Progenitor cell of endocrine pancreas (in vitro differentiated cells): ENCODE results near the gene PRSS33. TPM values are rescaled to one million over a fixed set of nuclear protein-coding genes. Genes with fewer than 3 reads are reported as not detected.

Experiments used
- DNase-seq: peaks from one replicate; pipeline ENCODE4 v3.0.0; 2021; ENCODE audit warnings: low spot score; ENCODE audit not compliant: unreplicated experiment
- H3K27ac Mint-ChIP-seq: 2 replicates; pipeline ENCODE4 v1.8.0; 2021; ENCODE audit warnings: mild to moderate bottlenecking, moderate library complexity, mixed read lengths
- H3K27me3 Mint-ChIP-seq: 2 replicates; pipeline ENCODE4 v1.8.0; 2021; ENCODE audit warnings: mixed read lengths
- H3K36me3 Mint-ChIP-seq: 2 replicates; pipeline ENCODE4 v1.8.0; 2022; ENCODE audit warnings: mixed read lengths; ENCODE audit not compliant: insufficient read depth
- H3K4me1 Mint-ChIP-seq: 2 replicates; pipeline ENCODE4 v1.8.0; 2021; ENCODE audit warnings: low read depth, mixed read lengths
- H3K4me3 Mint-ChIP-seq: 2 replicates; pipeline ENCODE4 v1.8.0; 2021; ENCODE audit warnings: low read depth, mild to moderate bottlenecking, moderate library complexity, mixed read lengths
- H3K9me3 Mint-ChIP-seq: 2 replicates; pipeline ENCODE4 v1.8.0; 2021; ENCODE audit warnings: low read depth, mixed read lengths
- CTCF ChIP-seq: fragments of 200-600 bp; sonication (generic); IDR thresholded peaks from one replicate; pipeline ENCODE4 v1.5.0; 2021; ENCODE audit warnings: antibody characterized with exemption, mild to moderate bottlenecking; ENCODE audit not compliant: unreplicated experiment
- total RNA-seq: library from RNA; stranded (reverse); gene quantifications from 2 replicates; pipeline ENCODE4 v1.2.1, GENCODE V29; 2021

Gene PRSS33
- total RNA-seq, 1 donor from 2014 or later, result 0.31 TPM

GRCh38 chr16:2734844-2735515 lies 52.4 kb downstream of the PRSS33 start:
- no peak overlapping the region for H3K4me3 Mint-ChIP-seq
- no peak for DNase-seq
- H3K9me3 Mint-ChIP-seq, result no peaks in the 10 kb centered on the region
- TF ChIP-seq CTCF, result no peak
- peaks cover 8% of the 10 kb centered on the region for H3K4me1 Mint-ChIP-seq
- no peak overlapping the region for H3K27ac Mint-ChIP-seq
- no peaks in the 10 kb centered on the region for H3K27me3 Mint-ChIP-seq
- H3K36me3 Mint-ChIP-seq, result no peaks in the 10 kb centered on the region

Other genes starting within 250 kb of the PRSS33 start
- gene PDPK1, start 249.5 kb downstream of the PRSS33 start, total RNA-seq, result 45.0 and 45.1 TPM in 2 replicates
- gene KCTD5, start 105.0 kb downstream of the PRSS33 start, total RNA-seq, result 21.4 and 24.5 TPM in 2 replicates
- 6.3 and 6.6 TPM in 2 replicates for gene PRSS27, start 67.3 kb downstream of the PRSS33 start, total RNA-seq
- gene SRRM2, start 34.9 kb downstream of the PRSS33 start, total RNA-seq, result 817 and 838 TPM in 2 replicates
- gene ELOB, start 10.3 kb downstream of the PRSS33 start, total RNA-seq, result 201 and 207 TPM in 2 replicates
- not detected in 2 replicates for gene PRSS41, start 10.9 kb upstream of the PRSS33 start, total RNA-seq
- not detected in 2 replicates for gene PRSS21, start 29.7 kb upstream of the PRSS33 start, total RNA-seq
- not detected in 2 replicates for gene ZG16B, start 42.7 kb upstream of the PRSS33 start, total RNA-seq
- 23.3 and 25.9 TPM in 2 replicates for gene PRSS22, start 70.6 kb upstream of the PRSS33 start, total RNA-seq
- gene FLYWCH2, start 95.7 kb upstream of the PRSS33 start, total RNA-seq, result 26.3 and 26.9 TPM in 2 replicates
- gene FLYWCH1, start 124.4 kb upstream of the PRSS33 start, total RNA-seq, result 19.5 and 20.7 TPM in 2 replicates
- 0.31 and 0.47 TPM in 2 replicates for gene KREMEN2, start 176.7 kb upstream of the PRSS33 start, total RNA-seq
- gene PAQR4, start 181.8 kb upstream of the PRSS33 start, total RNA-seq, result 13.0 and 13.1 TPM in 2 replicates
- gene PKMYT1, start 192.9 kb upstream of the PRSS33 start, total RNA-seq, result 33.7 and 36.5 TPM in 2 replicates
- gene CLDN9, start 225.4 kb upstream of the PRSS33 start, total RNA-seq, result 2.2 and 2.9 TPM in 2 replicates
- 563 and 578 TPM in 2 replicates for gene CLDN6, start 230.6 kb upstream of the PRSS33 start, total RNA-seq
- gene TNFRSF12A, start 232.8 kb upstream of the PRSS33 start, total RNA-seq, result 44.3 and 57.4 TPM in 2 replicates
- gene HCFC1R1, start 236.4 kb upstream of the PRSS33 start, total RNA-seq, result 22.4 and 25.3 TPM in 2 replicates
- gene THOC6, start 236.5 kb upstream of the PRSS33 start, total RNA-seq, result 44.1 and 47.4 TPM in 2 replicates
- 10.4 and 11.7 TPM in 2 replicates for gene BICDL2, start 249.4 kb upstream of the PRSS33 start, total RNA-seq